Anterior cingulate cortex (tissue), 58 donors: ENCODE results near the gene HIRA.

Experiments
- DNase-seq, 58 donors: peaks; one replicate each; lab custom pipeline; 2025; lab: John Stamatoyannopoulos, UW

HIRA gene

GRCh38 chr22:19359554-19360299 lies 71.8 kb downstream of the HIRA start:
- no peak for DNase-seq

- DNase-seq = no peak
These were observed 72.6 kb downstream of the HIRA start for GRCh38 chr22:19358703-19359553.

GRCh38 chr22:19358195-19358594 lies 73.3 kb downstream of the HIRA start:
- DNase-seq = no peak

GRCh38 chr22:19357270-19358105 lies 74.0 kb downstream of the HIRA start:
- peak in 12 of 58 donors; percentile 2 to 62 (median 14) for DNase-seq

- no peak for DNase-seq
These were observed 74.7 kb downstream of the HIRA start for GRCh38 chr22:19356708-19357269.

GRCh38 chr22:19355413-19356157 lies 75.9 kb downstream of the HIRA start:
- no peak for DNase-seq

- no peak for DNase-seq
These were observed 77.3 kb downstream of the HIRA start for GRCh38 chr22:19354201-19354600.

- DNase-seq = no peak
These were observed 78.0 kb downstream of the HIRA start for GRCh38 chr22:19353363-19354131.

- no peak for DNase-seq
These were observed 78.8 kb downstream of the HIRA start for GRCh38 chr22:19352766-19353165.

- DNase-seq = no peak
These were observed 79.3 kb downstream of the HIRA start for GRCh38 chr22:19352217-19352616.

GRCh38 chr22:19351604-19352003 lies 79.9 kb downstream of the HIRA start:
- no peak for DNase-seq

GRCh38 chr22:19350947-19351346 lies 80.6 kb downstream of the HIRA start:
- no peak for DNase-seq

- DNase-seq = no peak
These were observed 81.1 kb downstream of the HIRA start for GRCh38 chr22:19350476-19350859.

- DNase-seq = no peak
These were observed 81.6 kb downstream of the HIRA start for GRCh38 chr22:19349778-19350475.

GRCh38 chr22:19346677-19347265 lies 84.8 kb downstream of the HIRA start:
- no peak for DNase-seq

- no peak for DNase-seq
These were observed 87.1 kb downstream of the HIRA start for GRCh38 chr22:19344420-19344819.

GRCh38 chr22:19343470-19343869 lies 88.1 kb downstream of the HIRA start:
- DNase-seq = no peak

- no peak for DNase-seq
These were observed 90.0 kb downstream of the HIRA start for GRCh38 chr22:19341500-19341899.
